HEK293 (cell line): ENCODE data around the gene SLC38A3.

Source experiments
- CTCF ChIA-PET: fragments of 350-600 bp; formaldehyde crosslinking; extraction: SDS; loops from one replicate; lab custom pipeline; 2021; ENCODE audit warnings: antibody characterized with exemption; lab: Yijun Ruan, JAX
- POLR2A ChIA-PET: fragments of 300-600 bp; formaldehyde crosslinking; extraction: SDS; loops from one replicate; lab custom pipeline; 2020; ENCODE audit warnings: antibody characterized with exemption, inconsistent platforms; lab: Yijun Ruan, JAX
- H3K27ac ChIP-seq: fragments of 200-500 bp; sonication (Bioruptor generic); 2 replicates; pipeline ENCODE4 v1.5.1; 2014; ENCODE audit warnings: low read depth, low read length, control low read depth, inconsistent platforms; ENCODE audit errors: extremely low read depth
- H3K36me3 ChIP-seq, 2 experiments: fragments of 200-500 bp in 1 of 2; sonication (Bioruptor generic) in 1 of 2; 1 replicate in 1 of 2; 2 replicates in 1 of 2; pipeline ENCODE4 v1.5.1; 2014 to 2017; ENCODE audit warnings: inconsistent platforms in 2 of 2, low read length in 2 of 2; ENCODE audit not compliant: control insufficient read depth in 2 of 2, insufficient read depth in 1 of 2
- H3K4me1 ChIP-seq: fragments of 200-500 bp; sonication (Bioruptor generic); 2 replicates; pipeline ENCODE4 v1.5.1; 2014; ENCODE audit warnings: mild to moderate bottlenecking, low read length, inconsistent platforms; ENCODE audit not compliant: control insufficient read depth, insufficient read depth
- H3K4me3 ChIP-seq: 2 replicates; pipeline ENCODE4 v1.5.1; 2011; ENCODE audit warnings: low read depth, mild to moderate bottlenecking, control low read depth, low read length, moderate library complexity
- H3K9me3 ChIP-seq: fragments of 200-500 bp; sonication (Bioruptor generic); 2 replicates; pipeline ENCODE4 v1.5.1; 2014; ENCODE audit warnings: low read depth, low read length, inconsistent platforms; ENCODE audit not compliant: control insufficient read depth, insufficient read depth
- KLF9 ChIP-seq: fragments of 450-650 bp; formaldehyde crosslinking; IDR thresholded peaks from 2 replicates; pipeline ENCODE4 v1.5.1; 2016; ENCODE audit warnings: missing biosample characterization, missing genetic modification characterization, low read depth
- SP2 ChIP-seq: fragments of 450-650 bp; formaldehyde crosslinking; IDR thresholded peaks from 2 replicates; pipeline ENCODE4 v1.5.1; 2016; ENCODE audit warnings: missing biosample characterization, missing genetic modification characterization
- ZBTB7A ChIP-seq: fragments of 450-650 bp; formaldehyde crosslinking; IDR thresholded peaks from 2 replicates; pipeline ENCODE4 v1.5.1; 2016; ENCODE audit warnings: low read depth, missing biosample characterization, missing genetic modification characterization
- ZFP41 ChIP-seq: fragments of 450-650 bp; formaldehyde crosslinking; IDR thresholded peaks from 2 replicates; pipeline ENCODE4 v1.5.1; 2016; ENCODE audit warnings: missing biosample characterization, missing genetic modification characterization, borderline replicate concordance
- ZNF184 ChIP-seq: fragments of 450-650 bp; IDR thresholded peaks from 2 replicates; pipeline ENCODE4 v1.5.1; 2018; ENCODE audit warnings: missing biosample characterization, mild to moderate bottlenecking, missing genetic modification characterization
- ZNF202 ChIP-seq: fragments of 450-650 bp; formaldehyde crosslinking; IDR thresholded peaks from 2 replicates; pipeline ENCODE4 v1.5.1; 2016; ENCODE audit warnings: missing biosample characterization, missing genetic modification characterization, borderline replicate concordance
- ZNF335 ChIP-seq: fragments of 450-650 bp; formaldehyde crosslinking; conservative IDR thresholded peaks from 2 replicates; pipeline ENCODE4 v1.5.1; 2016; ENCODE audit warnings: missing biosample characterization, missing genetic modification characterization
- ZNF354C ChIP-seq: fragments of 450-650 bp; formaldehyde crosslinking; IDR thresholded peaks from 2 replicates; pipeline ENCODE4 v1.5.1; 2016; ENCODE audit warnings: missing biosample characterization, missing genetic modification characterization, low read depth, borderline replicate concordance
- ZNF37A ChIP-seq: fragments of 450-650 bp; IDR thresholded peaks from 2 replicates; pipeline ENCODE4 v1.5.1; 2018; ENCODE audit warnings: missing biosample characterization, missing genetic modification characterization
- ZNF423 ChIP-seq: fragments of 450-650 bp; formaldehyde crosslinking; IDR thresholded peaks from 2 replicates; pipeline ENCODE4 v1.5.1; 2016; ENCODE audit warnings: missing biosample characterization, missing genetic modification characterization
- ZNF501 ChIP-seq: fragments of 450-650 bp; formaldehyde crosslinking; IDR thresholded peaks from 2 replicates; pipeline ENCODE4 v1.5.1; 2016; ENCODE audit warnings: missing biosample characterization, missing genetic modification characterization
- ZNF521 ChIP-seq: fragments of 450-650 bp; formaldehyde crosslinking; IDR thresholded peaks from 2 replicates; pipeline ENCODE4 v1.5.1; 2017; ENCODE audit warnings: missing biosample characterization, mild to moderate bottlenecking, missing genetic modification characterization
- ZNF571 ChIP-seq: fragments of 450-650 bp; formaldehyde crosslinking; IDR thresholded peaks from 2 replicates; pipeline ENCODE4 v1.5.0; 2017; ENCODE audit warnings: missing biosample characterization, missing genetic modification characterization
- ZNF621 ChIP-seq: fragments of 450-650 bp; formaldehyde crosslinking; IDR thresholded peaks from 2 replicates; pipeline ENCODE4 v1.5.1; 2017; ENCODE audit warnings: missing biosample characterization, missing genetic modification characterization
- ZNF623 ChIP-seq: fragments of 450-650 bp; formaldehyde crosslinking; IDR thresholded peaks from 2 replicates; pipeline ENCODE4 v1.5.1; 2016; ENCODE audit warnings: missing biosample characterization, missing genetic modification characterization
- ZNF670 ChIP-seq: fragments of 450-650 bp; formaldehyde crosslinking; IDR thresholded peaks from 2 replicates; pipeline ENCODE4 v1.5.1; 2016; ENCODE audit warnings: missing biosample characterization, missing genetic modification characterization, low read depth
- ZNF768 ChIP-seq: fragments of 450-650 bp; formaldehyde crosslinking; IDR thresholded peaks from 2 replicates; pipeline ENCODE4 v1.5.1; 2018; ENCODE audit warnings: missing biosample characterization, mild to moderate bottlenecking, missing genetic modification characterization
- TF ChIP-seq, protein P1 (sequence below): fragments of 450-650 bp; formaldehyde crosslinking; IDR thresholded peaks from 2 replicates; pipeline ENCODE4 v1.5.1; 2017; ENCODE audit warnings: missing biosample characterization, missing genetic modification characterization
- TF ChIP-seq, protein P2 (sequence below): fragments of 450-650 bp; formaldehyde crosslinking; IDR thresholded peaks from 2 replicates; pipeline ENCODE4 v1.5.1; 2016; ENCODE audit warnings: missing biosample characterization, missing genetic modification characterization
- TF ChIP-seq, protein P3 (sequence below): fragments of 450-650 bp; formaldehyde crosslinking; IDR thresholded peaks from 2 replicates; pipeline ENCODE4 v1.5.1; 2016; ENCODE audit warnings: missing biosample characterization, missing genetic modification characterization
- TF ChIP-seq, protein P4 (sequence below): fragments of 450-650 bp; formaldehyde crosslinking; IDR thresholded peaks from 2 replicates; pipeline ENCODE4 v1.5.1; 2016; ENCODE audit warnings: missing biosample characterization, missing genetic modification characterization
- TF ChIP-seq, protein P5 (sequence below): fragments of 450-650 bp; formaldehyde crosslinking; IDR thresholded peaks from 2 replicates; pipeline ENCODE4 v1.5.1; 2016; ENCODE audit warnings: missing biosample characterization, missing genetic modification characterization, borderline replicate concordance
- TF ChIP-seq, protein P6 (sequence below): fragments of 450-650 bp; formaldehyde crosslinking; IDR thresholded peaks from 2 replicates; pipeline ENCODE4 v1.5.1; 2016; ENCODE audit warnings: missing biosample characterization, missing genetic modification characterization

SLC38A3 gene

DNA sequence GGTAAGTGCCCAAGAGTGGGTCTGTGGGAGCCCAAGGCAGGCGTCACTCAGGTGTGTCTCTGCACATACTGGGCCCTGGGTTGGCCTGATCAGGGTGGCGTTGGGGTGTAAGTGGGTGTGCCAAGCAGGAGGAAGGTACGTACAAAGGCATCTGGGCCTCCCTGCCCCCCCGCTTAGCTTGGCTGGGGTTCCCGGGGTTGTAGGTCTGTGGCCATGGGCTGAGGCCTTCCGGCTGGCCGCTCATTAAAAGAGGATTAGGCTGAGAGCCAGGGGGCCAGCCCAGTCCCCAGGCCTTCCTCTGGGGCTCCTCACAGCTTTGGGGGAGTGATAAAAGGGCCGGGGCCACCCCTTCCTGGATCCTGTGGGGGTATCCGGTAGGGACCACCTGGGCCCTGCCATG is 36.7 kb upstream of the SLC38A3 start:
- Histone ChIP-seq H3K4me1 (peaks cover 10% of the 10 kb centered on the region), H3K9me3 (no peaks in the 10 kb centered on the region), H3K27ac (no peak overlapping the region), H3K36me3 (peaks cover 0 to 22% of the 10 kb centered on the region in 2 experiments; a peak in 1 of 3 replicates), H3K4me3 (no peak overlapping the region)
- TF ChIP-seq ZNF335 (tag by site-specific recombination): no peak
- TF ChIP-seq ZNF184: no peak
- TF ChIP-seq, protein P1, sequence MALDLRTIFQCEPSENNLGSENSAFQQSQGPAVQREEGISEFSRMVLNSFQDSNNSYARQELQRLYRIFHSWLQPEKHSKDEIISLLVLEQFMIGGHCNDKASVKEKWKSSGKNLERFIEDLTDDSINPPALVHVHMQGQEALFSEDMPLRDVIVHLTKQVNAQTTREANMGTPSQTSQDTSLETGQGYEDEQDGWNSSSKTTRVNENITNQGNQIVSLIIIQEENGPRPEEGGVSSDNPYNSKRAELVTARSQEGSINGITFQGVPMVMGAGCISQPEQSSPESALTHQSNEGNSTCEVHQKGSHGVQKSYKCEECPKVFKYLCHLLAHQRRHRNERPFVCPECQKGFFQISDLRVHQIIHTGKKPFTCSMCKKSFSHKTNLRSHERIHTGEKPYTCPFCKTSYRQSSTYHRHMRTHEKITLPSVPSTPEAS: no peak
- TF ChIP-seq, protein P2, sequence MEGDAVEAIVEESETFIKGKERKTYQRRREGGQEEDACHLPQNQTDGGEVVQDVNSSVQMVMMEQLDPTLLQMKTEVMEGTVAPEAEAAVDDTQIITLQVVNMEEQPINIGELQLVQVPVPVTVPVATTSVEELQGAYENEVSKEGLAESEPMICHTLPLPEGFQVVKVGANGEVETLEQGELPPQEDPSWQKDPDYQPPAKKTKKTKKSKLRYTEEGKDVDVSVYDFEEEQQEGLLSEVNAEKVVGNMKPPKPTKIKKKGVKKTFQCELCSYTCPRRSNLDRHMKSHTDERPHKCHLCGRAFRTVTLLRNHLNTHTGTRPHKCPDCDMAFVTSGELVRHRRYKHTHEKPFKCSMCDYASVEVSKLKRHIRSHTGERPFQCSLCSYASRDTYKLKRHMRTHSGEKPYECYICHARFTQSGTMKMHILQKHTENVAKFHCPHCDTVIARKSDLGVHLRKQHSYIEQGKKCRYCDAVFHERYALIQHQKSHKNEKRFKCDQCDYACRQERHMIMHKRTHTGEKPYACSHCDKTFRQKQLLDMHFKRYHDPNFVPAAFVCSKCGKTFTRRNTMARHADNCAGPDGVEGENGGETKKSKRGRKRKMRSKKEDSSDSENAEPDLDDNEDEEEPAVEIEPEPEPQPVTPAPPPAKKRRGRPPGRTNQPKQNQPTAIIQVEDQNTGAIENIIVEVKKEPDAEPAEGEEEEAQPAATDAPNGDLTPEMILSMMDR (tag by site-specific recombination): no peak
- TF ChIP-seq ZNF37A: no peak
- no peak for TF ChIP-seq ZNF501
- TF ChIP-seq ZNF670: no peak
- TF ChIP-seq ZNF354C (tag by site-specific recombination): no peak
- TF ChIP-seq, protein P3, sequence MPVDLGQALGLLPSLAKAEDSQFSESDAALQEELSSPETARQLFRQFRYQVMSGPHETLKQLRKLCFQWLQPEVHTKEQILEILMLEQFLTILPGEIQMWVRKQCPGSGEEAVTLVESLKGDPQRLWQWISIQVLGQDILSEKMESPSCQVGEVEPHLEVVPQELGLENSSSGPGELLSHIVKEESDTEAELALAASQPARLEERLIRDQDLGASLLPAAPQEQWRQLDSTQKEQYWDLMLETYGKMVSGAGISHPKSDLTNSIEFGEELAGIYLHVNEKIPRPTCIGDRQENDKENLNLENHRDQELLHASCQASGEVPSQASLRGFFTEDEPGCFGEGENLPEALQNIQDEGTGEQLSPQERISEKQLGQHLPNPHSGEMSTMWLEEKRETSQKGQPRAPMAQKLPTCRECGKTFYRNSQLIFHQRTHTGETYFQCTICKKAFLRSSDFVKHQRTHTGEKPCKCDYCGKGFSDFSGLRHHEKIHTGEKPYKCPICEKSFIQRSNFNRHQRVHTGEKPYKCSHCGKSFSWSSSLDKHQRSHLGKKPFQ (tag by site-specific recombination): no peak
- TF ChIP-seq ZNF768 (tag by site-specific recombination): no peak
- TF ChIP-seq ZNF623 (tag by site-specific recombination): no peak
- TF ChIP-seq ZNF423: no peak
- TF ChIP-seq ZNF621: no peak
- no peak for TF ChIP-seq ZBTB7A (tag by site-specific recombination)
- no peak for TF ChIP-seq ZNF202 (tag by site-specific recombination)
- no peak for TF ChIP-seq SP2
- no peak for TF ChIP-seq ZNF571 (tag by site-specific recombination)
- no peak for TF ChIP-seq ZFP41 (tag by site-specific recombination)
- ChIA-PET POLR2A (no interaction called here), CTCF (interaction anchor here (0.5 to 0.8 kb wide), 2 partner anchors 47 to 77 kb away, joined by 3 read pairs; no protein-coding TSS in a partner anchor)

DNA sequence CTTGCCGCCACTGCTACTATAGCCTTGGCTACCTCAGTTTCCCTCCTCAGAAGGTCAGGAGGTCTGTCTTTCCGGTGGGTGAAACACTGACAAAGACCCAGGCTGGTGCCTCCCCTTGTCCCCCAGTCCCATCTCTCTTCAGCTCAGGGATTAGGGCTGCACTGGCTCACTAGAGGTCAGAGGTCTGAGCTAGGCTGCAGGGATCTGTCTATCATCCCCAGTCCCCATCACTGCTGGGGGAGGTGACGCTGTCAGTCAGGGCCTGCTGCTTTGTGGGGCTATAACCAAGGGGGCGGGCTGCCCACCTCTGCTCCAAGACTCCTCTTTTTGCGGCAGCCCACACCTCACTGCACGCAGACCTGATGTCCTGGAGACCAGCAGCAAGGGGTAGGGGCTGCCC is 36.3 kb upstream of the SLC38A3 start:
- H3K36me3 ChIP-seq: peaks cover 0 to 22% of the 10 kb centered on the region in 2 experiments; a peak in 1 of 3 replicates
- H3K4me1 ChIP-seq: peaks cover 10% of the 10 kb centered on the region
- H3K27ac ChIP-seq: no peak overlapping the region
- no peak overlapping the region for H3K4me3 ChIP-seq
- POLR2A ChIA-PET: no interaction called here
- no peaks in the 10 kb centered on the region for H3K9me3 ChIP-seq
- TF ChIP-seq, protein P4, sequence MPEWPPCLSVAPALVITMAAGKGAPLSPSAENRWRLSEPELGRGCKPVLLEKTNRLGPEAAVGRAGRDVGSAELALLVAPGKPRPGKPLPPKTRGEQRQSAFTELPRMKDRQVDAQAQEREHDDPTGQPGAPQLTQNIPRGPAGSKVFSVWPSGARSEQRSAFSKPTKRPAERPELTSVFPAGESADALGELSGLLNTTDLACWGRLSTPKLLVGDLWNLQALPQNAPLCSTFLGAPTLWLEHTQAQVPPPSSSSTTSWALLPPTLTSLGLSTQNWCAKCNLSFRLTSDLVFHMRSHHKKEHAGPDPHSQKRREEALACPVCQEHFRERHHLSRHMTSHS (tag by site-specific recombination): no peak
- TF ChIP-seq KLF9 (tag by site-specific recombination) (no peak), ZNF521 (tag by site-specific recombination) (no peak)
- TF ChIP-seq, protein P3 (tag by site-specific recombination): no peak
- TF ChIP-seq, protein P5, sequence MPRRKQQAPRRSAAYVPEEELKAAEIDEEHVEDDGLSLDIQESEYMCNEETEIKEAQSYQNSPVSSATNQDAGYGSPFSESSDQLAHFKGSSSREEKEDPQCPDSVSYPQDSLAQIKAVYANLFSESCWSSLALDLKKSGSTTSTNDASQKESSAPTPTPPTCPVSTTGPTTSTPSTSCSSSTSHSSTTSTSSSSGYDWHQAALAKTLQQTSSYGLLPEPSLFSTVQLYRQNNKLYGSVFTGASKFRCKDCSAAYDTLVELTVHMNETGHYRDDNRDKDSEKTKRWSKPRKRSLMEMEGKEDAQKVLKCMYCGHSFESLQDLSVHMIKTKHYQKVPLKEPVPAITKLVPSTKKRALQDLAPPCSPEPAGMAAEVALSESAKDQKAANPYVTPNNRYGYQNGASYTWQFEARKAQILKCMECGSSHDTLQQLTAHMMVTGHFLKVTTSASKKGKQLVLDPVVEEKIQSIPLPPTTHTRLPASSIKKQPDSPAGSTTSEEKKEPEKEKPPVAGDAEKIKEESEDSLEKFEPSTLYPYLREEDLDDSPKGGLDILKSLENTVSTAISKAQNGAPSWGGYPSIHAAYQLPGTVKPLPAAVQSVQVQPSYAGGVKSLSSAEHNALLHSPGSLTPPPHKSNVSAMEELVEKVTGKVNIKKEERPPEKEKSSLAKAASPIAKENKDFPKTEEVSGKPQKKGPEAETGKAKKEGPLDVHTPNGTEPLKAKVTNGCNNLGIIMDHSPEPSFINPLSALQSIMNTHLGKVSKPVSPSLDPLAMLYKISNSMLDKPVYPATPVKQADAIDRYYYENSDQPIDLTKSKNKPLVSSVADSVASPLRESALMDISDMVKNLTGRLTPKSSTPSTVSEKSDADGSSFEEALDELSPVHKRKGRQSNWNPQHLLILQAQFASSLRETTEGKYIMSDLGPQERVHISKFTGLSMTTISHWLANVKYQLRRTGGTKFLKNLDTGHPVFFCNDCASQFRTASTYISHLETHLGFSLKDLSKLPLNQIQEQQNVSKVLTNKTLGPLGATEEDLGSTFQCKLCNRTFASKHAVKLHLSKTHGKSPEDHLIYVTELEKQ (tag by site-specific recombination): no peak
- TF ChIP-seq, protein P6, sequence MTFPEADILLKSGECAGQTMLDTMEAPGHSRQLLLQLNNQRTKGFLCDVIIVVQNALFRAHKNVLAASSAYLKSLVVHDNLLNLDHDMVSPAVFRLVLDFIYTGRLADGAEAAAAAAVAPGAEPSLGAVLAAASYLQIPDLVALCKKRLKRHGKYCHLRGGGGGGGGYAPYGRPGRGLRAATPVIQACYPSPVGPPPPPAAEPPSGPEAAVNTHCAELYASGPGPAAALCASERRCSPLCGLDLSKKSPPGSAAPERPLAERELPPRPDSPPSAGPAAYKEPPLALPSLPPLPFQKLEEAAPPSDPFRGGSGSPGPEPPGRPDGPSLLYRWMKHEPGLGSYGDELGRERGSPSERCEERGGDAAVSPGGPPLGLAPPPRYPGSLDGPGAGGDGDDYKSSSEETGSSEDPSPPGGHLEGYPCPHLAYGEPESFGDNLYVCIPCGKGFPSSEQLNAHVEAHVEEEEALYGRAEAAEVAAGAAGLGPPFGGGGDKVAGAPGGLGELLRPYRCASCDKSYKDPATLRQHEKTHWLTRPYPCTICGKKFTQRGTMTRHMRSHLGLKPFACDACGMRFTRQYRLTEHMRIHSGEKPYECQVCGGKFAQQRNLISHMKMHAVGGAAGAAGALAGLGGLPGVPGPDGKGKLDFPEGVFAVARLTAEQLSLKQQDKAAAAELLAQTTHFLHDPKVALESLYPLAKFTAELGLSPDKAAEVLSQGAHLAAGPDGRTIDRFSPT (tag by site-specific recombination): no peak
- CTCF ChIA-PET: interaction anchor here (0.5 to 0.8 kb wide), 2 partner anchors 48 to 76 kb away, joined by 3 read pairs; no protein-coding TSS in a partner anchor
